OCI-LY7 (cell line): ENCODE measurements around the gene S100A3. TPM values are rescaled to one million over a fixed set of nuclear protein-coding genes. Genes with fewer than 3 reads are reported as not detected.

ENCODE experiments used
- BruUV-seq: library from RNA; stranded (reverse); fragments of 400-500 nt; replicated peaks from 2 replicates; lab custom pipeline; 2021; lab: Mats Ljungman, UMichigan
- CTCF ChIA-PET: fragments of 300-600 bp; sonication (Branson Sonifier 250); formaldehyde crosslinking; loops from one replicate; lab custom pipeline; 2022; ENCODE audit warnings: antibody characterized with exemption; ENCODE audit not compliant: unreplicated experiment; lab: Charles Lee
- POLR2A ChIA-PET: fragments of 300-600 bp; sonication (Branson Sonifier 250); formaldehyde crosslinking; loops from one replicate; lab custom pipeline; 2022; ENCODE audit warnings: antibody characterized with exemption; lab: Charles Lee
- DNase-seq: peaks from one replicate; pipeline ENCODE4 v3.0.0-alpha.2; 2015; ENCODE audit warnings: low spot score
- H2AFZ ChIP-seq: fragments of 200-600 bp; sonication (generic), shearing (Covaris generic); 2 replicates; pipeline ENCODE4 v1.6.1; 2014; ENCODE audit warnings: mild to moderate bottlenecking, antibody characterized with exemption, low read length, moderate library complexity
- H3K27ac ChIP-seq: fragments of 200-600 bp; sonication (generic); 2 replicates; pipeline ENCODE4 v1.5.1; 2014; ENCODE audit warnings: mixed run types, low read depth, mild to moderate bottlenecking, moderate library complexity, low read length, inconsistent platforms; ENCODE audit not compliant: poor library complexity, severe bottlenecking
- H3K36me3 ChIP-seq: fragments of 200-600 bp; sonication (generic); 2 replicates; pipeline ENCODE4 v1.6.1; 2014; ENCODE audit warnings: mild to moderate bottlenecking, antibody characterized with exemption, low read length, moderate library complexity, mixed read lengths; ENCODE audit not compliant: insufficient read depth
- H3K4me1 ChIP-seq: fragments of 200-600 bp; sonication (generic); 2 replicates; pipeline ENCODE4 v1.5.1; 2014; ENCODE audit warnings: mild to moderate bottlenecking, low read length; ENCODE audit not compliant: insufficient read depth, poor library complexity, severe bottlenecking
- H3K4me2 ChIP-seq: fragments of 200-600 bp; sonication (generic); 2 replicates; pipeline ENCODE4 v1.6.1; 2014; ENCODE audit warnings: mild to moderate bottlenecking, low read length
- H3K4me3 ChIP-seq: fragments of 200-600 bp; sonication (generic); 2 replicates; pipeline ENCODE4 v1.5.1; 2014; ENCODE audit warnings: mild to moderate bottlenecking, low read depth, low read length; ENCODE audit not compliant: poor library complexity, severe bottlenecking
- H3K79me2 ChIP-seq: fragments of 200-600 bp; sonication (generic); 2 replicates; pipeline ENCODE4 v1.6.1; 2016; ENCODE audit warnings: low read depth, mild to moderate bottlenecking, low read length, moderate library complexity, mixed read lengths; ENCODE audit not compliant: insufficient read depth
- H3K9me2 ChIP-seq: fragments of 200-600 bp; sonication (generic); 2 replicates; pipeline ENCODE4 v1.6.1; 2016; ENCODE audit warnings: mild to moderate bottlenecking, low read length, mixed read lengths; ENCODE audit not compliant: insufficient read depth
- H3K9me3 ChIP-seq: fragments of 200-600 bp; sonication (generic); 2 replicates; pipeline ENCODE4 v1.6.1; 2014; ENCODE audit warnings: mild to moderate bottlenecking, mixed run types, low read length, mixed read lengths
- H4K20me1 ChIP-seq: fragments of 200-600 bp; sonication (generic); 2 replicates; pipeline ENCODE4 v1.6.1; 2014; ENCODE audit warnings: mild to moderate bottlenecking, antibody characterized with exemption, low read length, moderate library complexity, mixed read lengths; ENCODE audit not compliant: insufficient read depth
- CTCF ChIP-seq: fragments of 200-600 bp; sonication (generic); conservative IDR thresholded peaks from 2 replicates; pipeline ENCODE4 v1.5.1; 2014; ENCODE audit warnings: mild to moderate bottlenecking, antibody characterized with exemption, low read length, moderate library complexity, mixed read lengths
- EZH2phosphoT487 ChIP-seq: fragments of 200-600 bp; sonication (generic); IDR thresholded peaks from 2 replicates; pipeline ENCODE4 v1.6.1; 2018; ENCODE audit warnings: low read depth, borderline replicate concordance, mild to moderate bottlenecking, mixed run types, antibody characterized with exemption, low read length, moderate library complexity, mixed read lengths
- intact Hi-C: fragments of 100-400 bp; cut with micrococcal nuclease; formaldehyde crosslinking; loops from one replicate; pipeline ENCODE4 v1.10.0; 2022; ENCODE audit not compliant: unreplicated experiment
- total RNA-seq, 2 experiments: library from RNA; depleted of rRNA in 1 of 2; stranded (reverse); fragments of >200 nt in 1 of 2; shearing (Covaris generic) in 1 of 2; gene quantifications; 2 replicates each; pipeline ENCODE4 v1.2.3, GENCODE V29; 2014 to 2022

Gene S100A3
- total RNA-seq, 2 experiments from 2014 or later = not detected

GRCh38 chr1:153597206-153597605 lies 48.1 kb upstream of the S100A3 start:
- Histone ChIP-seq H3K4me3 (no peak overlapping the region), H3K4me2 (peak overlapping the region; percentile 86; the same call in 1 of the 2 replicates), H3K27ac (no peak overlapping the region), H3K4me1 (peaks cover 29% of the 10 kb centered on the region), H4K20me1 (no peaks in the 10 kb centered on the region), H2AFZ (no peak overlapping the region), H3K36me3 (no peaks in the 10 kb centered on the region), H3K9me3 (no peaks in the 10 kb centered on the region), H3K9me2 (no peaks in the 10 kb centered on the region), H3K79me2 (no peaks in the 10 kb centered on the region)
- no peak for DNase-seq
- intact Hi-C loops = no loop called here
- BruUV-seq = no TSS peak
- POLR2A ChIA-PET = interaction anchor here (0.5 kb wide), 1 partner anchor 287 kb away, joined by 3 read pairs; no protein-coding TSS in a partner anchor
- CTCF ChIA-PET = no interaction called here
- TF ChIP-seq CTCF = no peak
- TF ChIP-seq EZH2phosphoT487 = no peak

DNA sequence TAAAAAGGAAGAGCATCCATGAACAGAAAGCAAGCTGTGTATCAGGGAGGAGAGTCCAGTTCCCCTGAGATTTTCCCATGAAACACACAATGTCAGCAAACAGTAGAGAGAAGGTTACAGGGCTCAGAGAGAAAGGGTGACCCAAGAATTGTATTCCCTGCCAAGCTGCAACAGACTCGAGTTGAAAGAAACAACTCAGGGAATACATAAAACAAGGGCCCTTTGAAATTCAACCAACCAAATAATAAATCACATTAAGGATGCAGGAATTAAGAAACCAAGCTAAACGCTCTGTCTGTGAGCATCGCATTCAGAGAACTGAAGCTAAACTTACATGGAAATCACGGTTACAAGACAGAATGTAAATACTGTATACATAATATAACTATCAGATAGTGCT lies 43.7 kb upstream of the S100A3 start:
- CTCF ChIA-PET = no interaction called here
- POLR2A ChIA-PET = interaction anchor here (0.5 to 1.4 kb wide), 2 partner anchors 15 to 35 kb away, joined by 3 to 6 read pairs; no protein-coding TSS in a partner anchor
- no peaks in the 10 kb centered on the region for H3K9me2 ChIP-seq

More for the DNA sequence above, 43.7 kb upstream of the S100A3 start:
- Histone ChIP-seq H3K4me3 (no peak overlapping the region), H3K27ac (no peak overlapping the region), H3K36me3 (no peaks in the 10 kb centered on the region), H2AFZ (peak overlapping the region; percentile 81), H3K9me3 (no peaks in the 10 kb centered on the region), H3K79me2 (no peaks in the 10 kb centered on the region), H4K20me1 (no peaks in the 10 kb centered on the region), H3K4me2 (no peak overlapping the region), H3K4me1 (peaks cover 7% of the 10 kb centered on the region)
- no peak for DNase-seq
- TF ChIP-seq CTCF (no peak), EZH2phosphoT487 (no peak)
- BruUV-seq = no TSS peak
- intact Hi-C loops = no loop called here
